ENCODE measurements around the gene TENM3.

The TENM3 gene

DNA sequence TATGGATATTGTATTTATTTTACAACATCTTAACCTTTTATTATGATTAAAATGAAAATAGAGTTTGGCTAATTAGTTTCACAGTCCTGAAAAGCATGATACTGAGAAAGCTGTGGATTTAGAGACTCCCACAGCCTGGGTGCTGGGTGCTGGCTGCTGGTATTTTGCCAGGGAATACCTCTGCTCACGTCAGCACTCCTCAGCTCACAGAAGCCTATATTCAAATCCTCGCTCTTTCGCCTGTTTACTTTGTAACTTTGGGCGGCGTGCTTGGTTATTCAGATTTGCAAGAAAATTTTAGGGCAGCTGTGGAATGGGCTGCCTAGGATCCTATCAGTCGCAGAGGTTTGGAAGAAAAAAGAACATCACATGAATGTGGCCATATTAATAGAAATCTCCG is 412.1 kb downstream of the TENM3 start:
- DNase-seq (ENCODE audit: extremely low read depth in 1 of 2, low read depth in 1 of 2), result no peak

DNA sequence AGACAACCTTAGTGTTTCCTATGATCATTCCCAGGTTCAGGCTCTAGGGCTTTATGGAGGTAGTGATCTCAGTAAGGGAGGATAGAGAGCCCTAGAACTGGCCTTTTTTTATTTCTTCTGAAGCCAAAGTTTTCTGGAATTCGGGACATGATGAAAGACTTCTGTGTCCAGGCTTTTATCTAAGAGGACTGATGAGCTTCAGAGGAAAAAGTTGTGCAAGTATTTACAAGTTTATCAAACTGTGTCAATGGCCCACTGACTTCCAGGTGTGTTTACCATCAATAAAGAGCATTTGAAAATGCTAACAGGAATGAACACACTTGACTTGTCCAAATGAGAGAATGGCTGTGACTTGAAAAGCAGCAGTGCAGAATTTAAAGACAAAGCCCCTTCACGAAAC is 419.3 kb downstream of the TENM3 start:
- DNase-seq (ENCODE audit: extremely low read depth in 1 of 2, low read depth in 1 of 2), result no peak

DNA sequence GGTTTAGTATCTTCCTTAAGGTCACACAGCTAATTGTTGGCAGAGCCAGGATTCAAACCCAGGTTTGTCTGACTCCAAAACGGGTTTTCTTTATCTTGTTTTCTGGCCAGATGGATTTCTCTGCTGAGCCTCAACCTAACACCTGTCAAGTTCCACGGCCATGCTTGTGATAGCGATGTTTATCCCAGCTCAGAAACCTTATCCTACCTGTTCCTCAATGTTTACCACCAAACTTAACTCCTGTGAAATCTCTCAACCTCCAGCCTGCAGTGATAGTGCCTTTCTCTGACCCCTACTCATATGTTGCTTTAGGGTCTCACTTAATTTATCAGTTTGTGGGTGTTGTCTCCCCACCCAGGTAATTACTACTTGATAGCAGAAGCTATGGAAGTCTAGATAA is 428.0 kb downstream of the TENM3 start:
- DNase-seq (ENCODE audit: extremely low read depth in 1 of 2, low read depth in 1 of 2), result no peak

DNA sequence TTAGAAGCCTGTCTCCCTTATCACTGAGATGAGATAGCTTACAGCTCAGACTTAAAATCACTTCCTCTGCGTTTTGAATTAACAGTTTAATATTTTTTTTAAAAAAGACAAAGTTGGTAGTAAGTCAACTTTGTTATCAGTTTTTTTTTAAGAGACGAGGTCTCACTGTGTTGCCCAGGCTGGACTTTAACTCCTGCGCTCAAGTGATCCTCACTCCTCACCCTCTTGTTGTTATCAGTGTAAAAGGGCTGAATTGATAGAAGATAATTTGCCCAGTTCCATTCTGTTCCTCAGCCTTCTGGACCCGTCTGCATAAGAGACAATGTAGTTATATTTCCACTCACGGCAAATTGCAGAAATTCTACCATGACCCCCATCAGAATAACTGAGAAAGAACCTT is 428.5 kb downstream of the TENM3 start:
- DNase-seq (ENCODE audit: extremely low read depth in 1 of 2, low read depth in 1 of 2), result no peak

DNA sequence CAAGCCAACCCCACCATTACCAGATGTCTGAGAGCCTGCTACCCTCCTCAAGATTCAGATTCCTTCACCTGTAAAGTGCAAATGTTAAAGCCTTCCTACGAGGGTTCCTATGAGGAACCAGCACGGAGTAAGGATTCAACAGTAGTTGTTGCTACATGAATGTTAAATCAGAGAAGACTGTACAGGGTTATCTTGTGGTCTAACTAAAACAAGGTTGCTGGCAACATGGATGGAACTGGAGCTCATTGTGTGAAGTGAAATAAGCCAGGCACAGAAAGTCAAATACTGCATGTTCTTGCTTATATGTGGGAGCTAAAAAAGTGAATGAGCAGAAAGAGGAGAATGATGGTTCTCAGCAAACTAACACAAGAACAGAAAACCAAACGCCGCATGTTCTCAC is 435.4 kb downstream of the TENM3 start:
- no peak for DNase-seq (ENCODE audit: extremely low read depth in 1 of 2, low read depth in 1 of 2)

DNA sequence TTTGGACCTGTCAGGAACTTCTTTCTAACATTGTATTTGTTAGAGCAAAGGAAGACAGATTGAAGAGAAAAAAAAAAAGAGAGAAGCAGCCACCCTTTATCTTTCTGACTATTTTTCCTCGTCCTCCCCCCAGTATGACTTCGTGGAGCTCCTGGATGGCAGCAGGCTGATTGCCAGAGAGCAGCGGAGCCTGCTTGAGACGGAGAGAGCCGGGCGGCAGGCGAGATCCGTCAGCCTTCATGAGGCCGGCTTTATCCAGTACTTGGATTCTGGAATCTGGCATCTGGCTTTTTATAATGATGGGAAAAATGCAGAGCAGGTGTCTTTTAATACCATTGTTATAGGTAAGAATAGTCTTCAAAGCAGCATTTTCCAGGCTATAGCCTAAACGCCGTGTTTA is 436.3 kb downstream of the TENM3 start:
- no peak for DNase-seq (ENCODE audit: extremely low read depth in 1 of 2, low read depth in 1 of 2)

DNA sequence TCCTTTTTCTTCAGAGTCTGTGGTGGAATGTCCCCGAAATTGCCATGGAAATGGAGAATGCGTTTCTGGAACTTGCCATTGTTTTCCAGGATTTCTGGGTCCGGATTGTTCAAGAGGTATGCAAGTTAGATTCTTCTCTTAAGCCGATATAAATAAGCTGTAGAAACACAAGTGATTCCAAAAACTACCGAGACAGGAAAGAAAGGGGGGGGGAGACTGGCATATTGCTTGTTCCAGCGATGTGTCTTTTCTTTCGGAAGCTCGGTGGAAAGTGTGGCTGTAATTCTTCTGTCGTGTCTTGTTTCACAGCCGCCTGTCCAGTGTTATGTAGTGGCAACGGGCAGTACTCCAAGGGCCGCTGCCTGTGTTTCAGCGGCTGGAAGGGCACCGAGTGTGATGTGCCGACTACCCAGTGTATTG is 437.0 kb downstream of the TENM3 start:
- no peak for DNase-seq (ENCODE audit: extremely low read depth in 1 of 2, low read depth in 1 of 2)

DNA sequence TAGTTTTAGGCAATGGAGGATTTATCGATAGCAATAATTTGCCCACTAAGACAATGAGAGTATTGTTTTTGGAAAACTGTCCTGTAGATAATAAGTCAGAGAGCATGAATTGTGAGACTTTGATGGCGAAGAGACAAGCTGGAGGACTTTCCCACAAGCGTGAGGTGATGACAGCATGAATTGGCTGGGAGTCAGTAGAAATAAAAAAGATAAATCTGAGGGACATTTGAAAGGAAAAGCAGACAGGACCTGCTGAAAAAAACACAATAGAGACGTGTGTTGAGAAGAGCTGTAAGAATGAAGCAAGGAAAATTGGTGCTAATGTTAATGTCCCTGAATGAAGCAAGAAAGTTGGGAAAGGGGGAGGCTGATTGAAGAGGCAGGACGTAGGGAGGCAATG is 440.5 kb downstream of the TENM3 start:
- DNase-seq (ENCODE audit: extremely low read depth in 1 of 2, low read depth in 1 of 2), result no peak

DNA sequence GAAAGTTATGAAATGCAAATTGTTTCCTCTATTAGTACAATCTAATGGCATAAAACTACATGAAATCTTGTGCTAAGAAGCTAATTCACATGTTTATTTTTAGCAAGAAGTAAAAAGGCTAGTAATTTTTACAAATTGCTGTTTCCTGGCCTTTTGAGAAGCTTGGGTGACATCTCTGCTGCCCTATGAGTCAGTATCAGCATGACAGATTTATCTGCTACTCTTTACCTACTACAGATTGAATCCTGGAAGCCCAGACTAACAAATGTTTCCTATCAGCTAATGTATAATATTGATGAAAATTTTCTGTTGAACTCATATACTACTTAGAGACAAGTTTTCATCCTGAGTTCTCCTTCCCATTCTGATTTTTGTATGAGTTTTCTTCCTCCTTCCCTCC is 441.6 kb downstream of the TENM3 start:
- no peak for DNase-seq (ENCODE audit: extremely low read depth in 1 of 2, low read depth in 1 of 2)

DNA sequence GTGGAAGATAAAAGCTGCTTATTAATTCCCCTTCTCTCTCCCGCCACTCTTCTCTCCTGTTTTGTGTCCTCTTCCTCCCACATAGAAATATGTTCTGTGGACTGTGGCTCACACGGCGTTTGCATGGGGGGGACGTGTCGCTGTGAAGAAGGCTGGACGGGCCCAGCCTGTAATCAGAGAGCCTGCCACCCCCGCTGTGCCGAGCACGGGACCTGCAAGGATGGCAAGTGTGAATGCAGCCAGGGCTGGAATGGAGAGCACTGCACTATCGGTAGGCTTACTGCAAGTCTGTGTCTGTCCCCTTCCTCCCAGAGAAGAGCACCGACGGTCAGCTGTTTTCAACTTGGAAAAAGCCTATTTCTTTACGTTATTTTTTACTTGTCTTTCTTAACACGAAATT is 444.9 kb downstream of the TENM3 start:
- DNase-seq (ENCODE audit: extremely low read depth in 1 of 2, low read depth in 1 of 2), result no peak

DNA sequence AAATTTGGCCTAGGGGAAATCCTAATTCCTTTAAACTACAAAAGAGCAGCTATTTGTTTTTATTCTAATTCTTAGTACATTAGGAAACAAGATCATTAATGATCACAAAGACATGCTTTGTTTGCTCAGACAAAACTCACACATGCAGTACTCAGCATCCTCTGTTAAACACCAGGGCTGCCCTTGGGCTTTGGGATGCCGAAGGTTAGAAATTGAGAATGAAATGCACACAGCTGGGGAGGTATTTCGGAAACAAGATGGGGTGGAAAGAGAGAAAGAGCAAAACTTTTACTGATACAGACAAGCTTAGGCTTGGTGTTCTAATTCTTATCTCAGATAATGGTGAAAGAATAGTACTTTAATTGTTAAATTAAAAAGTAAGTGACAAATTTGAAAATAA is 451.3 kb downstream of the TENM3 start:
- DNase-seq (ENCODE audit: extremely low read depth in 1 of 2, low read depth in 1 of 2), result no peak

DNA sequence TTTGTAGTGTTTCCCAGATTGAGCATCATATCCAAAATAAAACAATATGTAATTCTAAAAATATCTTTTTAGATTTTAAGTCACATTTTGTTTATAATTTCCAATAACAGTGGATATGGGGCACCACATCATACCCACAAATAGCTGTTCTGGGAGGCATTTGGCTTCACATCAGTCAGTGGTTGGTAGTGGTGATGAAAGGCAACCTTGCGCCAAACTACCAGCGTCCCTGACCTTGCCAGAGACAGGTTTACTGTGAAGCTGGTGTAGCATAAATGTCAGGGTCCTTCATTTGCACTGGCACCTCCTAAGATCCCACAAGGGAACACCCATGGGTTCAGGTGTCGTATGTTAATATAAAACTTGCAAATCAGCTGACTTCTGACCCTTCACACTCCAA is 451.8 kb downstream of the TENM3 start:
- DNase-seq (ENCODE audit: extremely low read depth in 1 of 2, low read depth in 1 of 2), result no peak

DNA sequence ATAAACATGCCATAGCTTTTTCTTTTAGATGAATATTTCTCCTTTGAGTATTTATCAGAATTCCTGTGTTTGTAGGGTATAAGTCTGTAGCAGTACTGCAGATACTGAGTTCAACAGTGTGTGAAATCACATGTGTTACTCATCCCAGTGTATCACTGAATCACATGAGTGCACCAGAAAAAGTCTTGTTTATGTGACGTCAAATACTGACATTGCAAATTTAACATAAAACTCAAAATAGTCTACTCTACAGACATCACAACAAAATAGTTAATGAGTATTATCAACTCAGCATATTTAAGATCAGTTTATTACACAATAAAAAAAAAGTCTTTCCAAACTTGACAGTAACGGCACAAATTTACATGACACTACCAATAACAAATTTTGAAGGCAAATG is 452.6 kb downstream of the TENM3 start:
- DNase-seq (ENCODE audit: extremely low read depth in 1 of 2, low read depth in 1 of 2), result no peak

DNA sequence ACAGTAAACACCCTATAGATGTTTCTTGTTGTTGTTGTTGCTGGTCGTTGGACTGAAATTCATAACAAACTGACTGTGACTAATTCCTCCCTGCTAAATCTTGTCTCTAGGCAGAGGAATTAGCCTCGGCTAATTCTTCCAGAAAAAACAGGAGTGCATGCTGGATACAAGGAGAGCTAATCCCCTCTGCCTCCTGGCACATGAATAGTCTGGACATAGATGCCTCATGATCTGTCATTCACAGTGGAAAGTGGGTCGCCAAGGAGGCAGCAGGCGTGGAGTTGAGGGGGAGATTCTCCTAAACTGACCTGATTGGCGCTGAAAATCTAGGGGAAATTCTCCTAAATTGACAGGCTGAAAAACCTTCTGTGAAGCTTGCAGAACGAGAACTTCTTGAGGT is 453.9 kb downstream of the TENM3 start:
- DNase-seq (ENCODE audit: extremely low read depth in 1 of 2, low read depth in 1 of 2), result no peak

DNA sequence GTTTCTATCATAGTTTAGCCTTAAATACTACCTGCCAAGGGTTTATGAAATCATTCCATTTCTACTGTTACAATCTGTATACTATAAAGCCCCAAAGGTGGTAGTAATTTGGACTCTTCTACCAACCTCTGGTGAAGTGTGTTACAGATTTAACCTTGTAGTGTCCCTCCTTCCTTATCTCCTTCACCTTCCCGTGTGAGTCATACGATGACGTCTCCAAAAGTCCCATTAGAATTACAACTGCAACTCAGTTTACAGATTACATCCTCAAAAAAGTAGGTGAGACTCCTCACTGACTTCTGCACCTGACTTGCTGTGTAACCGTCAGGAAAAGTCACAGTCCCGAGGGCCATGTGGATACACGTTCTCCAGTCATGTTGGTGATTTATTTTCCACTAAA is 455.0 kb downstream of the TENM3 start:
- no peak for DNase-seq (ENCODE audit: extremely low read depth in 1 of 2, low read depth in 1 of 2)

DNA sequence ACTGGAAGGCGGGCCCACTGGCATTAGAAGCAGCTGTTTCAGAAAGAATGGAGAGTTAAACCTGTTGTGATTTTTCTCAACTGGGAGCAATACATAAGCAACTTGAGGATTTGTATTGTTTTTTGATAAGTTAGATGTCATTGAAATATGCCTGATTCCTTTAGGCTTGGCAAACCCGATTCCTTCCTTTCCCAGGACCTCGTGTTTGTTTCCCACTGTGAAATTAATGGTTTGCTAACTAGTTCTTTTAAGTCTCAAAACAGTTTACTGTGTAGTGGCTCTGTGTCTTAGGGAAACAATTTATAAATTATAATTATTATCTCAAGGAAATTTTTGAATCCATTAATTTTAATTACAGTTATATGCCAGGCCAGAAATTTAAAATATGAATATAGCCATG is 456.0 kb downstream of the TENM3 start:
- no peak for DNase-seq (ENCODE audit: extremely low read depth in 1 of 2, low read depth in 1 of 2)

DNA sequence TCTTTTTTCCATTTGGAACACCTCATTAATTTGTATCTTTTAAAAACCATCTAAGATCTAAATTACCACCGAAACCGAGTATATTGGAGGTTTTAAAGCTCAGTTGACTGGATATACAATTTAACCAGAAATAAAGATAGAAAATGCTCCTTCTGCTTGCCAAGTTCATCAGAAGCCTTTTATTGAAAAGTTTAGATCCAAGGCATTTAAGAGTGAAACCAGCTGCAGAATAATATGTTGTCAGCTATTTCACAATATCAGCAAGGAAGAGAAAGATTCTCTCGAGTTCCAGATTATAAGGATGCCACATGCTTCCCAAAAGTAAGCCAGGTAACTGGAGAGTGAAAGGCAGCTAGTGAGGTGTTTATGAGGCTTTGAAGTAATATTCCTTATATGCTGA is 456.6 kb downstream of the TENM3 start:
- no peak for DNase-seq (ENCODE audit: extremely low read depth in 1 of 2, low read depth in 1 of 2)

DNA sequence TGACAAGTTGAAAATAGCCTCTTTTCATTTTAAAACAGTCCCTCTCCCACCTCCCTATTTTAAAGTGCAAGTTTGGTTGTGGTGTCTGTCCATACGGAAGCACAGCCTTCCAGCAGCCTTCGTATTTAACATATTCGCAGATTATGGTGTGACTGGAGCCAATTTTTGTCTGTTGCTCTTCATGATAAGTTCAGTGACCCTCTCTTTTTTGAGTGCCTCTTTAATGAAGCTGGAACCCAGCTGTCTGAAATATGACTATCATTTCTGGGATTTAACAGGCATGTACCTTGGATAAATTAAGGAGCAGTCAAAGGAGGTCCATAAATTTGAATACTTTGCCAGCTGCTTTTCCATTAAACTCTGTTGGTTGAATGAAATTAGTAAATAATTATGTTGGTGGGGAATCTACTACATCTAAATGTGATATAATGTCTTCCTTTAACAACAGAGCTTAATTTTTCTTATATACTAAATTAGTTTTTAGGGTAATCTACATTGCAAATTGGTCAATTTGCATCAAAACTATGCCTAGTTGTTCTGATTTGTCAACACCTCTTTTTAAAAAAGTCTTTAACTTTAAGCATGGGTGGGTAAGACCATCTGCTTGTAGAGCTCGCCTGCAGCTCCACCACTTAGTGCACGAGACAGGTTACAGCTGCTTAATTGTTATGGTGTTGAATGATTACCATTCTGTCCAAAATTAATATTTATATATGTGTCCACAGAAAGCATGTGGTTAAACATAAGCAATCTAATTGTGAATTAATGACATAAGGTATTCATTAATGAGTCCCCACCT is 457.4 kb downstream of the TENM3 start:
- DNase-seq (ENCODE audit: extremely low read depth in 1 of 2, low read depth in 1 of 2), result no peak

DNA sequence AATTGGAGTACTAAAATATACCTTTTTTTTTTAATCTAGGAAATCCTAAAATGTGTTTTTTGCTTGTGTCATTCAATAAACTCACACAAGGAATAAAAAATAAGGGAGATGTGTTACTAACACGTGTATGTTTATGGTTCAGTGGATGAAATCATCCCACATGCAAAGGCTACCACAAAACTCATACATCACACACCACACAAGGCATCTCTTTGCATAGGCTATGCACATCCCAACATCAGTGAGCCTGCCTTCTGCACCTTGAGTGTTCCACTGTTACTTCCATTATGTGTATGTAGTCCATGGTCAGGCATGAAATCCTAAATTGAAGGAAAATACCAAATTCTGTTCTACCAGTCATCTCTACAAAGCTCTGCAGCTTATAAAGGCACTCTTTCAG is 460.9 kb downstream of the TENM3 start:
- DNase-seq (ENCODE audit: extremely low read depth in 1 of 2, low read depth in 1 of 2), result no peak

DNA sequence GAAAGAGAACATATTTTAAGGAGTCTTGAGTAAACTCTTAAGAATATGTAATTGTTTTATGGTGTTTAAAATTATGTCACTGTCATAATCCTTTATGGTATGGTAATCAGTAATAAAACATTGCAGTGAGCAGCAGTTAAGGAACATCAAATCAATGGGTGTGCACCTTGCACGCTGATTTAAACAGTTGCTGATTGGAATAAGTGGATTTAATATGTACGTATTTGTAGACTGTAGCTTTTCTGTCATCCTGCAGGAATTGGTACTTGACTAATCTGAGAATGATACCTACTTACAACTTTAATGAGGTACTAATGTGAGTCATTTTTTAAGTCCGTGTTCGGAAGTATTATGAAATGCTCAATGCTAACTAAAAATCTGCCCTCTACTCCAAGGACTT is 461.7 kb downstream of the TENM3 start:
- DNase-seq (ENCODE audit: extremely low read depth in 1 of 2, low read depth in 1 of 2), result no peak

DNA sequence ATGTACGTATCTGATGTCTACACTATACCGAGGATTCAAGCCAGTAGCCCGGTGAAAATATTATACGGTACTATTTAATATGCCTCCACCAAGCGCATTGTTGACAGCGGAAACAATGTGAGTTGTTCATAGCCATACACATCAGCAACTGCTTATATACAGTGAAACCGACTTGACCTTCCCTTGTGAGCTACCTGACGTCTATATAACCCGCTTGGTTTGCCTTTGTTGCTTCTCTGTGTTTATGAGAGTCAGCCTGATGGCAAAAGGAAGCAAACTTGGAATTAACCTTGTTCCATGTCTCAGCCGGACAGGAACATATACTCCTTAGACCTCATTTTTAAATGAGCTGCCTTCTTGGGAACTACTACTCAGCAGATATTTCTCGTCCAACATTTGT is 462.2 kb downstream of the TENM3 start:
- no peak for DNase-seq (ENCODE audit: extremely low read depth in 1 of 2, low read depth in 1 of 2)

DNA sequence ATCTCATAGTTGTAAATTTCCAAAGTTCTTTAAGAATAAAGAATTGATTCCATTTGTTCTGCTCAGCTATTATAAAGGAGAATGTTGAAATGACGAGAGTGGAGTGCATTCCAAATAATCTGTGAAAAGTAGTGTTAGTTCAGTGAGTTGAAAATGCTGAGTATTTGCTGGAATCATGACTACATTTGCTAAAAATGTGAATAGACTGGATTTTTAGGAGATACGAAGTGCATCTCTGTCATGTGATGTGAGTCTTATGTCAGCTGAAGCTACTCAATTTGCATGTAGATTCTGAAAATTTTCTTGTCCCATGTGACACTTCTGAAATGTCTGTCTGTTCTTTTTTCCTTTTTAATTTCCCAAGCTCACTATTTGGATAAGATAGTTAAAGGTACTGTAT is 468.0 kb downstream of the TENM3 start:
- no peak for DNase-seq (ENCODE audit: extremely low read depth in 1 of 2, low read depth in 1 of 2)

DNA sequence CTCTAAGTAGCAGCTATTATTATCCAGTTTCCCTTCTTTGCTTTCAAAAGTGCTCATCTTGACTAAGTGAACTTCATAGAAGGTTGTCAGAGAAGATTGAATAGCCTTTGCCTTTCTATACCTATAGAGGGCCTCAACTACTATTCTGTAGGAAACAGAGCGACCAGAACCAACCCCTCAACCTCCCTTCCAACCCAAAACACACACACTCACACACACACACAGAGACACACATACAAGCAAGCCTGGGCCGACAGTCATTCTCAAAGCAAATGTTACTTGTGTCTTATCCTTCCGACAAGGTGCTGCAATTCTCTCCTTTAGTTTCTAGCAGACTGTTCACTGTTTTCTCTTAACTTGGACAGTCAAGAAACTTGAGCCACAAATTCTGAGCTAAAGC is 472.3 kb downstream of the TENM3 start:
- DNase-seq (ENCODE audit: extremely low read depth in 1 of 2, low read depth in 1 of 2), result no peak

Data from activated CD8-positive, alpha-beta memory T cell treated with anti-CD3 and anti-CD28 coated beads for 1 hour (primary cell).